Loucy (cell line): ENCODE data around the gene AKAP9.

Source experiments
- H2AFZ ChIP-seq: fragments of 200-600 bp; sonication (generic); 2 replicates; pipeline ENCODE4 v1.6.0; 2016; ENCODE audit warnings: antibody characterized with exemption, mild to moderate bottlenecking, low read length, moderate library complexity
- H3F3A ChIP-seq: fragments of 200-600 bp; 2 replicates; pipeline ENCODE4 v1.6.0; 2016; ENCODE audit warnings: antibody characterized with exemption, low read depth, mild to moderate bottlenecking
- H3K27me3 ChIP-seq: fragments of 200-600 bp; sonication (generic); 2 replicates; pipeline ENCODE4 v1.6.1; 2014; ENCODE audit warnings: low read length, mild to moderate bottlenecking; ENCODE audit not compliant: insufficient read depth, poor library complexity, severe bottlenecking
- H3K36me3 ChIP-seq: fragments of 200-600 bp; sonication (generic); 2 replicates; pipeline ENCODE4 v1.6.1; 2016; ENCODE audit warnings: low read length; ENCODE audit not compliant: insufficient read depth
- H3K4me1 ChIP-seq: fragments of 200-600 bp; sonication (generic); 2 replicates; pipeline ENCODE4 v1.5.1; 2014; ENCODE audit warnings: low read length, mild to moderate bottlenecking; ENCODE audit not compliant: insufficient read depth, poor library complexity, severe bottlenecking
- H3K4me2 ChIP-seq: fragments of 200-600 bp; sonication (generic); 2 replicates; pipeline ENCODE4 v1.6.0; 2014; ENCODE audit warnings: antibody characterized with exemption, low read length, low read depth, mild to moderate bottlenecking; ENCODE audit not compliant: poor library complexity, severe bottlenecking
- H3K4me3 ChIP-seq: fragments of 200-600 bp; sonication (generic); 2 replicates; pipeline ENCODE4 v1.5.1; 2014; ENCODE audit warnings: low read length, mild to moderate bottlenecking, mixed read lengths; ENCODE audit not compliant: poor library complexity, severe bottlenecking
- H3K79me2 ChIP-seq: fragments of 200-600 bp; sonication (generic); 2 replicates; pipeline ENCODE4 v1.6.1; 2014; ENCODE audit warnings: low read length; ENCODE audit not compliant: insufficient read depth
- H3K9ac ChIP-seq: fragments of 200-600 bp; sonication (generic); 2 replicates; pipeline ENCODE4 v1.6.0; 2014; ENCODE audit warnings: mild to moderate bottlenecking, low read depth, low read length, moderate library complexity; ENCODE audit not compliant: poor library complexity, severe bottlenecking
- H3K9me2 ChIP-seq: fragments of 200-600 bp; sonication (generic); replicated peaks from 2 replicates; pipeline ENCODE4 v1.6.1; 2016; ENCODE audit warnings: low read depth, low read length, mixed read lengths
- H3K9me3 ChIP-seq: fragments of 200-600 bp; sonication (generic); 2 replicates; pipeline ENCODE4 v1.6.1; 2014; ENCODE audit warnings: mild to moderate bottlenecking, antibody characterized with exemption, low read length, low read depth; ENCODE audit not compliant: insufficient read depth
- H4K20me1 ChIP-seq: fragments of 200-600 bp; sonication (generic); 2 replicates; pipeline ENCODE4 v1.6.0; 2014; ENCODE audit warnings: antibody characterized with exemption, low read length, mild to moderate bottlenecking; ENCODE audit not compliant: insufficient read depth, poor library complexity, severe bottlenecking
- CTCF ChIP-seq: fragments of 200-600 bp; sonication (generic); conservative IDR thresholded peaks from 2 replicates; pipeline ENCODE4 v1.5.1; 2014; ENCODE audit warnings: mild to moderate bottlenecking, antibody characterized with exemption, low read length
- EZH2phosphoT487 ChIP-seq: fragments of 200-600 bp; IDR thresholded peaks from 2 replicates; pipeline ENCODE4 v1.6.1; 2018; ENCODE audit warnings: antibody characterized with exemption, mild to moderate bottlenecking, moderate library complexity, borderline replicate concordance

The AKAP9 gene

DNA sequence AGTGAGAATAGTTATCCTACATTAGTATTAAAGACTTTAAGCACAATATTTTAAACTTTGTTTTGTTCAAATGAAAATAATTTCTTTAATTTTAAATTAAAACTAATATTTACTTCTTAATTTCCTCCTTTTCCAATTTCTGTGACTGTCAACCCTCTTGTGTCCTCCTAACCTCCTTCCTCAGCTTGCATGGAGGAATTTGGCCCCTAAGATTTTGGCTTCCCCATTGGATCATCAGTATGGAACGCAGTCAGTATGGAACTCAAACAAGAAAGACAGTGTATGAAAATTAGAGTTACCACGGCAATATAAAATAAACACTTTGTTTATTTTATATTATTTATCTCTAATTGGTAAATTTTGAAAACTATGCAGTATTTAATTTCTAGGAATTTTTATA lies 102.4 kb downstream of the AKAP9 start:
- Histone ChIP-seq H3K9me3 (no peaks in the 10 kb centered on the region), H4K20me1 (no peaks in the 10 kb centered on the region), H2AFZ (no peak overlapping the region), H3K4me2 (no peak overlapping the region), H3K9ac (no peak overlapping the region), H3K36me3 (peaks cover 68% of the 10 kb centered on the region), H3K4me3 (no peak overlapping the region), H3K9me2 (no peaks in the 10 kb centered on the region), H3K27me3 (no peaks in the 10 kb centered on the region), H3F3A (no peaks in the 10 kb centered on the region; the same call in 1 of the 2 replicates), H3K79me2 (no peaks in the 10 kb centered on the region), H3K4me1 (no peaks in the 10 kb centered on the region)
- TF ChIP-seq CTCF, result no peak
- no peak for TF ChIP-seq EZH2phosphoT487

GRCh38 chr7:92043637-92044036 lies 103.0 kb downstream of the AKAP9 start:
- Histone ChIP-seq H4K20me1 (no peaks in the 10 kb centered on the region), H3K9me3 (no peaks in the 10 kb centered on the region), H3K36me3 (peaks cover 66% of the 10 kb centered on the region)

GRCh38 chr7:92044148-92044547 lies 103.5 kb downstream of the AKAP9 start:
- H3K4me1 ChIP-seq, result no peaks in the 10 kb centered on the region
- peaks cover 66% of the 10 kb centered on the region for H3K36me3 ChIP-seq
- no peaks in the 10 kb centered on the region for H3K9me3 ChIP-seq
- no peaks in the 10 kb centered on the region for H3K79me2 ChIP-seq
- H3F3A ChIP-seq, result no peaks in the 10 kb centered on the region; the same call in 1 of the 2 replicates
- H2AFZ ChIP-seq, result no peak overlapping the region
- TF ChIP-seq CTCF (no peak), EZH2phosphoT487 (no peak)
- H3K9me2 ChIP-seq, result no peaks in the 10 kb centered on the region
- H3K27me3 ChIP-seq, result no peaks in the 10 kb centered on the region
- H3K9ac ChIP-seq, result no peak overlapping the region
- no peak overlapping the region for H3K4me2 ChIP-seq
- H3K4me3 ChIP-seq, result no peak overlapping the region
- no peaks in the 10 kb centered on the region for H4K20me1 ChIP-seq

More at GRCh38 chr7:92043637-92044036, 103.0 kb downstream of the AKAP9 start:
- Histone ChIP-seq H3K4me1 (no peaks in the 10 kb centered on the region), H2AFZ (no peak overlapping the region), H3K27me3 (no peaks in the 10 kb centered on the region), H3K4me2 (no peak overlapping the region), H3K9ac (no peak overlapping the region), H3K9me2 (no peaks in the 10 kb centered on the region), H3K4me3 (no peak overlapping the region), H3K79me2 (no peaks in the 10 kb centered on the region), H3F3A (no peaks in the 10 kb centered on the region; the same call in 1 of the 2 replicates)
- TF ChIP-seq EZH2phosphoT487, result no peak
- TF ChIP-seq CTCF, result no peak
